Adipocyte (in vitro differentiated cells): ENCODE data around the gene RGS13.

Experiments
- DNase-seq: peaks from one replicate; pipeline ENCODE4 v3.0.0-alpha.2; 2015; ENCODE audit warnings: low read depth
- H3K27me3 ChIP-seq: replicated peaks from 2 replicates; pipeline ENCODE4 v1.7.0; 2013; ENCODE audit warnings: mild to moderate bottlenecking, low read length, moderate library complexity; ENCODE audit not compliant: control insufficient read depth, insufficient read depth
- H3K36me3 ChIP-seq: 2 replicates; pipeline ENCODE4 v1.7.0; 2013; ENCODE audit warnings: low read length, mild to moderate bottlenecking, moderate library complexity; ENCODE audit not compliant: control insufficient read depth, insufficient read depth, severe bottlenecking
- H3K4me1 ChIP-seq: 2 replicates; pipeline ENCODE4 v1.7.0; 2013; ENCODE audit warnings: mild to moderate bottlenecking, low read length, moderate library complexity; ENCODE audit not compliant: control insufficient read depth, insufficient read depth
- H3K4me3 ChIP-seq: 2 replicates; pipeline ENCODE4 v1.7.0; 2013; ENCODE audit warnings: mild to moderate bottlenecking, low read length, moderate library complexity
- H3K9ac ChIP-seq: 2 replicates; pipeline ENCODE4 v1.7.0; 2013; ENCODE audit warnings: mild to moderate bottlenecking, low read length, moderate library complexity
- H3K9me3 ChIP-seq: 2 replicates; pipeline ENCODE4 v1.7.0; 2013; ENCODE audit warnings: mild to moderate bottlenecking, low read length, moderate library complexity; ENCODE audit not compliant: control insufficient read depth

The RGS13 gene

DNA sequence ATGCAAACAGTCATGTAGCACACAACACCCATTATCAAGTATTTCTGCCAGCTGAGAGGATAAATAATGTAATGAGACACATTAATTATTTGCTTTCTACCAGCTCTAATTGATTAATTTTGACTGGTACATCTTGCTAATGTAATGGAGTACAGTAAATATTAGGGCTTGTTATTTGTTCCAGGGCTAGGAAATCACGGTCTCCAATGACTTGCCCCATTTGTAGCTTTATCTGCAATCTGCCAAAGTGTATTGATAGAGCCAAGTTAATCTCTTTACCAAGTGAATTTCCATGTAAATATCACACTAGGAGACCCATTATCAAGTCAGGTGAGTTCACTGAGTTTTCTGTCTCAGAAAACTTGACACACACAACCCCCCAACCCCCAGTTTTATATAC lies 55.1 kb downstream of the RGS13 start:
- Histone ChIP-seq H3K4me3 (no peak overlapping the region), H3K27me3 (no peaks in the 10 kb centered on the region)

DNA sequence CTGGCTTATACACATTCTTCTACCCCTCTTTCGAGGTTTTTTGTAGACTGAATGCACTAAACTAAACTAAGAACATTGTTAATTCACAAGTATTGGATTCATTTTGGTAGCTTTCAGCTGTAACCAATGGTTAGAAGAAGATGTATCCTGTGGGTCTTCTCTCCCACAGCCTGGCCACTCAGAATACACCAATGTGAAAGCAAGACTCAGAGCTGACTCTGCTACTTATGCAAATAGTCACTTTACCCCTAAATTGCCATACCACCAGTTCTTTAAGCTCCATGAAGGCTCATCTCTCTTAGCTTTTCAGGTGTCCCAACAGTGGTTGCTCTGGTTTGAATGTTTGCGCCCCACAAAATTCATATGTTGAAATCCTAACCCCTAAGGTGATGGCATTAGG lies 60.1 kb downstream of the RGS13 start:
- no peak for DNase-seq
- Histone ChIP-seq H3K4me1 (peaks cover 9% of the 10 kb centered on the region), H3K4me3 (no peak overlapping the region), H3K9me3 (no peaks in the 10 kb centered on the region), H3K27me3 (no peaks in the 10 kb centered on the region), H3K9ac (no peak overlapping the region), H3K36me3 (no peaks in the 10 kb centered on the region)

More for the DNA sequence above, 55.1 kb downstream of the RGS13 start:
- no peaks in the 10 kb centered on the region for H3K4me1 ChIP-seq
- DNase-seq: no peak
- H3K9me3 ChIP-seq: no peaks in the 10 kb centered on the region
- H3K9ac ChIP-seq: no peak overlapping the region
- H3K36me3 ChIP-seq: no peaks in the 10 kb centered on the region

DNA sequence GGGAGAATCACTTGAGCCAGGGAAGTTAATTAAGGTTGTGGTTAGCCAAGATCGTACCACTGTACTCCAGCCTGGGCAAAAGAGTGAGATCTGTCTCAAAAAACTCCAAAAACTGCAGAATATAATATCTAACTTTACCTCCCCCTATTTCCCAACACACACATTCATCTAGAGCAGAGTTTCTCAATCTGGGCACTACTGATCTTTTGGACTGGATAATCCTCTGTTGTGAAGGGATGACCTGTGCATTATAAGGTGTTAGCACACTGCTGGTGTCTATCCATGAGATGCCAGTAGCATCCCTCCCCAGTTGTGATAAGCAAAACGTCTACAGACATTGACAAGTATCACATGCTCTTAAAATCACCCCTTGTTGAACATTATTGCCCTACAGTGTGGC lies 61.8 kb downstream of the RGS13 start:
- Histone ChIP-seq H3K9ac (no peak overlapping the region), H3K27me3 (no peaks in the 10 kb centered on the region), H3K4me3 (no peak overlapping the region), H3K36me3 (no peaks in the 10 kb centered on the region), H3K4me1 (peaks cover 25% of the 10 kb centered on the region), H3K9me3 (no peaks in the 10 kb centered on the region)
- no peak for DNase-seq

DNA sequence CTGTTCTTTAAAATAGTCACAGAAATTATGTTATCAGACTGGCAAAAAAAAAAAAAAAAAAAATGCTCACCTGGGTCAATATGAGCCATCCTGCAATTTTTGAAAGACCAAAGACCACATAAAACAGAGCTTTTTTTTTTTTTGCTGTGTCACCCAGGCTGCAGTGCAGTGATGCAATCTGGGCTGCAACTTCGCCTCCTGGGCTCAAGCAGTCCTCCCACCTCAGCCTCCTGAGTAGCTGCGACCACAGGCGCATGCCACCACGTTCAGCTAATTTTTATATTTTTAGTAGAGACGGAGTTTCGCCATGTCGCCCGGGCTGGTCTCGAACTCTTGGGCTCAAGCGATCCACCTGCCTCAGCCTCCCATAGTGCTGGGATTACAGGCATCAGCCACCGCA lies 62.8 kb downstream of the RGS13 start:
- Histone ChIP-seq H3K9ac (no peak overlapping the region), H3K4me1 (peaks cover 29% of the 10 kb centered on the region), H3K9me3 (no peaks in the 10 kb centered on the region), H3K4me3 (no peak overlapping the region), H3K27me3 (no peaks in the 10 kb centered on the region), H3K36me3 (no peaks in the 10 kb centered on the region)
- no peak for DNase-seq

DNA sequence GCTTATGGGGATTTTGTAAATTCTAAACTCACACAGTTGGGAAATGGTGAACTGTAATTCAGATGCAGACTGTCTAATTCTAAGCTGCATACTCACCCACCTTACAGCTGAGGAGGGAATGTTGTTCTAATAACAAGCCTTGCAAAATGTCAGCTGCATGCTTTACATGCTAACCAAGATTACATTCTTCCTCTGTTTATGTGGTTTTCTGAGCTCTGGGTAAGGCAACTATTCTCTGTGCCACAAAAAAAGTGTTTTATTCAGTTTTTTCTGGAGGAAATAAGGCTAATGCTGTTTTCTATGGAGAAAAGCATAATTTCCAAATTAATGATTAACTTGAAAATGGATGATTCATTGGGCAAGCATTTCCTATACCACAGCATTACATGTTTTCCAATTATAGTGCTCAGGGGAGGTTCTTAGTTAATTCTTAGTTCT lies 64.9 kb downstream of the RGS13 start:
- H3K36me3 ChIP-seq: no peaks in the 10 kb centered on the region
- peak; percentile 93 for DNase-seq
- no peak overlapping the region for H3K4me3 ChIP-seq
- no peaks in the 10 kb centered on the region for H3K9me3 ChIP-seq
- no peak overlapping the region for H3K9ac ChIP-seq
- H3K4me1 ChIP-seq: peaks cover 29% of the 10 kb centered on the region
- no peaks in the 10 kb centered on the region for H3K27me3 ChIP-seq

DNA sequence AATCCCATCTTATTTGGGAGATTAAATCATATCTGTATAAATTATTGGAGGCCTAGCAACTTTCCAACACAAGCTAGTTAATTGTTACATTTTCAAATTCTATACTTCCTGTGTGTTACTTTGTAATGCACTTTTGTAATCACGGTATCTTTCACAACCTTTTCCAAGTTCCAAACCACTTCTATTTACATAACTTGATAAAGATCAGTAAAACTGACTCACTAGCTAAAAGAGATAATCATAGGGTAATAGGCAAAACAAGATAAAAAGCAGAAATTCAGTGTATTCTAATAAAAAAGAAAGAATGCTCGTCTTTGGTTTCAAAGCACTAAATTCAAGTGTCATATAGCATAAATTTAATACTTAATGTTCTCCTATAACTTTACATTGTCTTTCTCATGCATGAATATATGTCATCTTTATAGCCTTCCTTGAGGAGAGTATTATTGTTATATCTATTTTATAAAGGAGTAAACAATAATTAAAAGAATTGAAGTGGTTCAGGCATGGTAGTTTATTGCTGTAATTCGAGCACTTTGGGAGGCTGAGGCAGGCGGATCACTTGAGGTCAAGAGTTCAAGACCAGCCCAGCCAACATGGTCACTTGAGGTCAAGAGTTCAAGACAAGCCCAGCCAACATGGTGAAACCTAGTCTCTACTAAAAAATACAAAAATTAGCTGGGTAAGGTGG lies 66.4 kb downstream of the RGS13 start:
- Histone ChIP-seq H3K27me3 (no peaks in the 10 kb centered on the region), H3K36me3 (no peaks in the 10 kb centered on the region), H3K9me3 (no peaks in the 10 kb centered on the region), H3K4me3 (no peak overlapping the region), H3K4me1 (peaks cover 29% of the 10 kb centered on the region), H3K9ac (no peak overlapping the region)
- peak; percentile 90 for DNase-seq

DNA sequence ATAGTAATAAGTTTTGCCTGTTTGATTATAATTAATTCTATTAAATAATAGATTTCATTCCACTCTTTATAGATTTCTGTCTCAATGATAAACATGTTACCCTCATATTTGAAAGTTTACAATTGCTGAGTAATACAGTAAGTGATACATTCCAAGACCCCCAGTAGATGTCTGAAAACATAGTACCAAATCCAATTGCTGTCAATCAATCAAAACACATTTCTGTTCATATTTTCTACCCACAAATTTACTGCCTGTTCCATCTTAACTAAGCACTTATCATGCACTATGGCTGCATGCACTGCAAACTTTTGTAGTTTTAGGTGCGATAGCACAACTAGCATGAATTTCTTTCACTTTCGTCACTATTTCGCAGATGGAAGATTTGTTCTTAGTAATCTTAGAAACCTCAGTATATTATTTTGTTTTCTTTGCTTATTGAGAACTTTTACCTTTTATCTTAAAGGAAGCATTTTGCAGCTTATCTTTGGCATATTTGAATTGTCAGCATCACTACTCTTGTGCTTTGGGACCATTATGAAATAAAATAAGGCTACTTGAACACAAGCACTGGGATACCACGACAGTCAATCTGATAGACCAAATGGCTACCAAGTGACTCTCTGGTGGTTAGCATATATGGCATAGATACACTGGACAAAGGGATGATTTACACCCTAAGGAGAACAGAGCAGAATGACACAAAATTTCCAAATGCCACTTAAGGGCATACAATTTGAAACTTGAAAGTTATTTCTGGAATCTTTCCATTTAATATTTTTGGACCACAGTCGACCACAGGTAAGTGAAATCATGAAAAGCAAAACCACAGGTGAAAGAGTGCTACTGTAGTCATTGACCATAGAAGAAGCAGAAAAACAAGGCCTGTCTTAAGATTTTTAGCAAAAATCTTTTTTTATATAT lies 67.6 kb downstream of the RGS13 start:
- Histone ChIP-seq H3K4me1 (peaks cover 29% of the 10 kb centered on the region), H3K9me3 (no peaks in the 10 kb centered on the region), H3K4me3 (no peak overlapping the region), H3K36me3 (no peaks in the 10 kb centered on the region), H3K27me3 (no peaks in the 10 kb centered on the region), H3K9ac (no peak overlapping the region)
- DNase-seq: peak; percentile 12

DNA sequence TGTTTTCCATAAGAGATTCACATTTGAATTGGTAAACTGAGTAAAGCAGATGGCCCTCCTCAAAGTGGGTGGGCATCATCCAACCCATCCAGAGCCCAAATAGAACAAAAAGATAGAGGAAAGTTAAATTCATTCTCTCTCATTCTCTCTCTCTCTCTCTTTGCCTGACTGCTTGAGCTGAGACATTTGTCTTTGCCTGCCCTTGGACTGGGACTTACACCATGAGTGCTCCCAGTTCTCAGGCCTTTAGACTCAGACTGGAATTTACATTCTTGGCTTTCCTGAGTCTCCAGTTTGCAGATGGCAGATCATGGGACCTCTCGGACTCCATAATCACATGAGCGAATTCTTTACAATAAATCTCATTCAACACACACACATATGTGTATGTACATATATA lies 69.6 kb downstream of the RGS13 start:
- H3K9me3 ChIP-seq: no peaks in the 10 kb centered on the region
- H3K4me3 ChIP-seq: no peak overlapping the region
- no peaks in the 10 kb centered on the region for H3K27me3 ChIP-seq
- H3K9ac ChIP-seq: no peak overlapping the region
- peaks cover 31% of the 10 kb centered on the region for H3K4me1 ChIP-seq
- no peaks in the 10 kb centered on the region for H3K36me3 ChIP-seq
- no peak for DNase-seq

DNA sequence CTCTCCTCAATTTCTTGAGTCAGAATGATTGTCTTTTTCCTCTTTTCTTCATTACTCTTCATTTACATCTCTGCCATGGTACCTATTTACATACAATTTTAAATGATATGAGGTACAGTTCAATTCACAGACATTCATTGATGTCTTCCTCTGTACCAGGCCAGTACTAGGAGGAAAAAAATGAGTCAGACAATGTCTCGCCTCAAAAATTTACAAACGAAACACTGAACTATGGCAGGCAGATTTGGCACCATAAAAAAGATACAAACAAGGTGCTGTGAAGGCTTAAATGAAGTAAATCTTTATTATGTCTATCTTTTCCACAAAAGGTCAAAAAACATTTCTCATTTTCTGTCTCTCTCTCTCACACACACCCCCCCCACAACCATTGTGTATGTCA lies 71.0 kb downstream of the RGS13 start:
- no peak for DNase-seq
- no peaks in the 10 kb centered on the region for H3K27me3 ChIP-seq
- no peaks in the 10 kb centered on the region for H3K9me3 ChIP-seq
- H3K4me3 ChIP-seq: no peak overlapping the region
- peaks cover 20% of the 10 kb centered on the region for H3K4me1 ChIP-seq
- H3K9ac ChIP-seq: no peak overlapping the region
- no peaks in the 10 kb centered on the region for H3K36me3 ChIP-seq

DNA sequence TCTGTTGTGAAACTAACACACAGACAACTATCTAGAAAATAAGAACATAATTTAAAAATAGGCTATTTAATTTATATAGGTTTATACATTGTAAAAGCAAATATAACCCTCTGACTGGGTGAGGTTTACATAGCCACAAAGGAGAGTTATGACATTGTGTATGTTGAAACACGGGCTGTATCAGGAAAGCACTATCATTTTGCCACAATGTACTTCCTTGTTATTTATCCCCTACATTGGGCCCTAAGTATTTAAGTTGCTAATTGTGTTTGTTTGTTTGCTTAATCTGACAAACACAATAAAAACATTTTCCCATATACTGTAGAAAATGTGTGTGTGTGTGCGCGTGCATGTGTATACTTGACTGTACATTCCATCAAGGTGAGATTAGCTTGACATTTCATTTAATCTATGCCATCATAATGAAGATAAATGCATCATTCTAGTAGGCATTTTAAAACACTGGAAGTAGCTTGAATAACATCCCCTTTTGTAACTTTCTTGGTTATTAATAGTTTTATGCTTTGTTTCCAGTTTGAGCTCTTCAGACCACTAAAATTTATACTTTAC lies 72.1 kb downstream of the RGS13 start:
- Histone ChIP-seq H3K9me3 (no peaks in the 10 kb centered on the region), H3K9ac (no peak overlapping the region), H3K36me3 (no peaks in the 10 kb centered on the region), H3K4me1 (peaks cover 8% of the 10 kb centered on the region), H3K4me3 (no peak overlapping the region), H3K27me3 (no peaks in the 10 kb centered on the region)
- no peak for DNase-seq

DNA sequence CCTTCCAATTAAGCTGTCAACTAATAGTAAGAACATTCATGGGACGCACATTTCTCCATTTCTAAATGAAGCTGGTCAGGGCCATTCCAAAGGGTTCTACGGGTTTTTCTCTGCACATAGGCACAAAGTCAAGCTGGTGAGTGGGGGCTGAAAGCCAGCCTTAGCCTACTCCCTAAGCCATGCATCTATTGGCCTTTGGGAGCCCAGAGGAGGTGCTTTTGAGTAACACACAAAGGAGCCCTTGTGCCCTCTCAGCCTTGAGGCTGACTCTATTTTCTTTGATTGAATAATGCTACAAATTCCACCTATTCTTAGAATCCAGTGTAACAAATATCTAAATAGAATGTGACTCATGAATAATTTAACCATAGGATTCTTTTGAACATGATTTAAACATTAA lies 73.6 kb downstream of the RGS13 start:
- peak; percentile 21 for DNase-seq

More for the DNA sequence above, 73.6 kb downstream of the RGS13 start:
- H3K36me3 ChIP-seq: no peaks in the 10 kb centered on the region
- H3K9me3 ChIP-seq: no peaks in the 10 kb centered on the region
- H3K9ac ChIP-seq: no peak overlapping the region
- no peak overlapping the region for H3K4me3 ChIP-seq
- peaks cover 8% of the 10 kb centered on the region for H3K4me1 ChIP-seq
- no peaks in the 10 kb centered on the region for H3K27me3 ChIP-seq
